Articular chondrocyte of knee joint (primary cell): ENCODE results near the gene PNPLA1. TPM values are rescaled to one million over a fixed set of nuclear protein-coding genes. Genes with fewer than 3 reads are reported as not detected.

Experiments
- total RNA-seq: library from RNA; depleted of rRNA; stranded (reverse); fragments of >200 nt; gene quantifications from 2 replicates; pipeline ENCODE4 v1.2.3, GENCODE V29; 2012

Gene PNPLA1, protein sequence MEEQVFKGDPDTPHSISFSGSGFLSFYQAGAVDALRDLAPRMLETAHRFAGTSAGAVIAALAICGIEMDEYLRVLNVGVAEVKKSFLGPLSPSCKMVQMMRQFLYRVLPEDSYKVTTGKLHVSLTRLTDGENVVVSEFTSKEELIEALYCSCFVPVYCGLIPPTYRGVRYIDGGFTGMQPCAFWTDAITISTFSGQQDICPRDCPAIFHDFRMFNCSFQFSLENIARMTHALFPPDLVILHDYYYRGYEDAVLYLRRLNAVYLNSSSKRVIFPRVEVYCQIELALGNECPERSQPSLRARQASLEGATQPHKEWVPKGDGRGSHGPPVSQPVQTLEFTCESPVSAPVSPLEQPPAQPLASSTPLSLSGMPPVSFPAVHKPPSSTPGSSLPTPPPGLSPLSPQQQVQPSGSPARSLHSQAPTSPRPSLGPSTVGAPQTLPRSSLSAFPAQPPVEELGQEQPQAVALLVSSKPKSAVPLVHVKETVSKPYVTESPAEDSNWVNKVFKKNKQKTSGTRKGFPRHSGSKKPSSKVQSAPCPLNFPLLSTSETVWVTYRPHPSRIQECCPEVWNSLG
- total RNA-seq: 0.22 TPM in 1 of 2 replicates, not detected in the other

GRCh38 chr6:36269834-36270705 lies at the start of gene PNPLA1:
Gene PNPLA1 (plus strand): TSS chr6:36270060. CDS start chr6:36270460, 400 bp downstream.

DNA sequence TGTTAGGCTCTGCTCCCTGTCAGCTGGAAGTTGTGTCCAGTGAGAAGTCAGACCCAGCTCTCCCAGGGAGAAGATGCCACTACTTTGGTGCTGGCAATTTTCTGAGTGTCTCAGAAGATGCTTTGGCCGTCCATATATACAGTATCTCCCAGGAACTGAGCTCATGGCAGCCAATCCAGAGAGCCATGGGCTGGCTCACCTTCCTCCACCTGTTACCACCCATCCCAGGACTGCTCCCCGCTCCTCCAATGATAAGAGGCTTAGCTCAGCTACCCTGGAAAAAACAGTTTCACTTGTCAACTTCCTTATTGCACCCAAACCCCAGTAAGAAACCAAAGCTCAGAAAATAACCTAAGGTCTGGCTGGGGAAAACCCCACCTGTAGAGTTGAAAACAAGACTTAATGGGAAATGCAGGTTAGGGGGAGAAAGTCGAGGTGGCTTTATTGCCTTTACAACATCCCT lies 67.0 kb downstream of the PNPLA1 start, which contains the start of gene BNIP5:
BNIP5 (minus strand) TSS at position 110 of the 463 bp plus-strand sequence. CDS start 6,198 bp downstream, outside the sequence.

Other genes with a start within 250 kb of the PNPLA1 start
- gene SLC26A8, start 245.4 kb upstream of the PNPLA1 start, total RNA-seq: 0.32 TPM in 1 of 2 replicates, not detected in the other
- 85.5 and 95.6 TPM in 2 replicates for gene MAPK14, start 242.3 kb upstream of the PNPLA1 start, total RNA-seq
- 2.7 and 8.3 TPM in 2 replicates for gene MAPK13, start 139.5 kb upstream of the PNPLA1 start, total RNA-seq
- gene BRPF3, start 73.3 kb upstream of the PNPLA1 start, total RNA-seq: 14.5 and 19.2 TPM in 2 replicates
- gene BNIP5, start 66.8 kb downstream of the PNPLA1 start, total RNA-seq: not detected in 2 replicates
- 3.8 and 6.7 TPM in 2 replicates for gene ETV7, start 117.6 kb downstream of the PNPLA1 start, total RNA-seq
- gene PXT1, start 172.8 kb downstream of the PNPLA1 start, total RNA-seq: 0.13 TPM in 1 of 2 replicates, not detected in the other
- 165 and 257 TPM in 2 replicates for gene KCTD20, start 172.9 kb downstream of the PNPLA1 start, total RNA-seq